KMS-11 (cell line): ENCODE measurements around the gene TULP4.

Experiments
- H2AFZ ChIP-seq: fragments of 200-600 bp; sonication (generic); 2 replicates; pipeline ENCODE4 v1.6.1; 2016; ENCODE audit warnings: antibody characterized with exemption, mixed run types, low read depth
- H3K27ac ChIP-seq: fragments of 200-600 bp; sonication (generic); 2 replicates; pipeline ENCODE4 v1.6.1; 2016; ENCODE audit warnings: mild to moderate bottlenecking, mixed run types
- H3K27me3 ChIP-seq: fragments of 200-600 bp; sonication (generic); 2 replicates; pipeline ENCODE4 v1.6.1; 2017; ENCODE audit warnings: mild to moderate bottlenecking, low read depth, mixed run types, moderate library complexity; ENCODE audit not compliant: insufficient read depth
- H3K36me3 ChIP-seq: fragments of 200-600 bp; sonication (generic); 2 replicates; pipeline ENCODE4 v1.6.1; 2017; ENCODE audit warnings: mild to moderate bottlenecking, mixed run types; ENCODE audit not compliant: insufficient read depth
- H3K4me1 ChIP-seq: fragments of 200-600 bp; sonication (generic); 2 replicates; pipeline ENCODE4 v1.6.1; 2016; ENCODE audit warnings: mild to moderate bottlenecking, low read depth, mixed run types; ENCODE audit not compliant: poor library complexity, severe bottlenecking
- H3K4me2 ChIP-seq: fragments of 200-600 bp; sonication (generic); 2 replicates; pipeline ENCODE4 v1.7.0; 2016; ENCODE audit warnings: mild to moderate bottlenecking, mixed run types
- H3K4me3 ChIP-seq: fragments of 200-600 bp; sonication (generic); IDR thresholded peaks from 2 replicates; pipeline ENCODE4 v1.6.1; 2017; ENCODE audit warnings: low read depth, low read length, mixed read lengths; ENCODE audit not compliant: insufficient read depth
- H3K79me2 ChIP-seq: fragments of 200-600 bp; sonication (generic); 2 replicates; pipeline ENCODE4 v1.6.1; 2016; ENCODE audit warnings: low read depth, mixed run types; ENCODE audit not compliant: insufficient read depth
- H3K9ac ChIP-seq: fragments of 200-600 bp; sonication (generic); 2 replicates; pipeline ENCODE4 v1.6.1; 2016; ENCODE audit warnings: mild to moderate bottlenecking, mixed run types
- H4K20me1 ChIP-seq: fragments of 200-600 bp; sonication (generic); 2 replicates; pipeline ENCODE4 v1.6.1; 2016; ENCODE audit warnings: mild to moderate bottlenecking, mixed run types; ENCODE audit not compliant: insufficient read depth
- TF ChIP-seq, protein P1 (sequence below): fragments of 200-600 bp; sonication (generic); conservative IDR thresholded peaks from 2 replicates; pipeline ENCODE4 v1.6.1; 2017; ENCODE audit warnings: low read depth, mild to moderate bottlenecking, antibody characterized with exemption, low read length, moderate library complexity, mixed read lengths

Gene TULP4

GRCh38 chr6:158505194-158505593, 192.9 kb downstream of the TULP4 start:
- Histone ChIP-seq H3K9ac (no peak overlapping the region), H2AFZ (no peak overlapping the region), H3K4me2 (no peak overlapping the region), H3K36me3 (no peaks in the 10 kb centered on the region), H3K4me3 (no peak overlapping the region), H3K27ac (no peak overlapping the region), H3K79me2 (no peaks in the 10 kb centered on the region), H4K20me1 (no peaks in the 10 kb centered on the region), H3K27me3 (no peaks in the 10 kb centered on the region), H3K4me1 (no peaks in the 10 kb centered on the region)
- TF ChIP-seq, protein P1, sequence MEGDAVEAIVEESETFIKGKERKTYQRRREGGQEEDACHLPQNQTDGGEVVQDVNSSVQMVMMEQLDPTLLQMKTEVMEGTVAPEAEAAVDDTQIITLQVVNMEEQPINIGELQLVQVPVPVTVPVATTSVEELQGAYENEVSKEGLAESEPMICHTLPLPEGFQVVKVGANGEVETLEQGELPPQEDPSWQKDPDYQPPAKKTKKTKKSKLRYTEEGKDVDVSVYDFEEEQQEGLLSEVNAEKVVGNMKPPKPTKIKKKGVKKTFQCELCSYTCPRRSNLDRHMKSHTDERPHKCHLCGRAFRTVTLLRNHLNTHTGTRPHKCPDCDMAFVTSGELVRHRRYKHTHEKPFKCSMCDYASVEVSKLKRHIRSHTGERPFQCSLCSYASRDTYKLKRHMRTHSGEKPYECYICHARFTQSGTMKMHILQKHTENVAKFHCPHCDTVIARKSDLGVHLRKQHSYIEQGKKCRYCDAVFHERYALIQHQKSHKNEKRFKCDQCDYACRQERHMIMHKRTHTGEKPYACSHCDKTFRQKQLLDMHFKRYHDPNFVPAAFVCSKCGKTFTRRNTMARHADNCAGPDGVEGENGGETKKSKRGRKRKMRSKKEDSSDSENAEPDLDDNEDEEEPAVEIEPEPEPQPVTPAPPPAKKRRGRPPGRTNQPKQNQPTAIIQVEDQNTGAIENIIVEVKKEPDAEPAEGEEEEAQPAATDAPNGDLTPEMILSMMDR = no peak

- H3K27ac ChIP-seq = no peak overlapping the region
- H3K4me1 ChIP-seq = no peaks in the 10 kb centered on the region
- H3K4me2 ChIP-seq = no peak overlapping the region
- TF ChIP-seq, protein P1 = no peak
- no peaks in the 10 kb centered on the region for H3K27me3 ChIP-seq
- H2AFZ ChIP-seq = no peak overlapping the region
- no peak overlapping the region for H3K9ac ChIP-seq
- H3K36me3 ChIP-seq = no peaks in the 10 kb centered on the region
- no peaks in the 10 kb centered on the region for H3K79me2 ChIP-seq
- H4K20me1 ChIP-seq = no peaks in the 10 kb centered on the region
- no peak overlapping the region for H3K4me3 ChIP-seq
Observed at GRCh38 chr6:158506601-158507000, 194.3 kb downstream of the TULP4 start.

DNA sequence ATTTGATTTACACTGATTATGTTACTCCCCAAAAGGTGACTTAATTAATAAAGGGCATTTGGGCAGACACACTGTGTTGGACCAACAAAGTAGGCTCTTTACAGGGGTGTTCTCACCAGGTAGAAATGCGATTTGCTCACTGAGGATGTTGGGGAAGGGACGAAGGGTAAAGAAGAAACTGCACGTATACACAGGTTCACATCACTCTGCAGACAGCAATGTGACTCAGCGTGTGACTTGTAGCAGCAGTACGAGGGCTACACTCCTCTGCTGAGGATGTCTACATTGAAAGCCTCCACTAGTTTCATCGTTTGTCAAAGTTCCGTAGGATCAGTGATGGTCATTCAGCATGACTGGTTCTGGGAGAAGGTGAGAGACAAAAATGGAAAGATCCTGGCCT, 194.9 kb downstream of the TULP4 start:
- H3K27me3 ChIP-seq = no peaks in the 10 kb centered on the region
- no peak overlapping the region for H3K4me2 ChIP-seq
- no peak overlapping the region for H3K9ac ChIP-seq
- H3K79me2 ChIP-seq = no peaks in the 10 kb centered on the region
- no peaks in the 10 kb centered on the region for H3K36me3 ChIP-seq
- H3K4me1 ChIP-seq = no peaks in the 10 kb centered on the region
- TF ChIP-seq, protein P1 = no peak
- no peak overlapping the region for H3K4me3 ChIP-seq
- H4K20me1 ChIP-seq = no peaks in the 10 kb centered on the region
- no peak overlapping the region for H3K27ac ChIP-seq
- H2AFZ ChIP-seq = no peak overlapping the region

- H3K27ac ChIP-seq = no peak overlapping the region
- no peak overlapping the region for H3K4me2 ChIP-seq
- H3K4me1 ChIP-seq = no peaks in the 10 kb centered on the region
- H3K27me3 ChIP-seq = no peaks in the 10 kb centered on the region
- H3K36me3 ChIP-seq = no peaks in the 10 kb centered on the region
- H3K79me2 ChIP-seq = no peaks in the 10 kb centered on the region
- TF ChIP-seq, protein P1 = no peak
- H3K9ac ChIP-seq = no peak overlapping the region
- no peak overlapping the region for H2AFZ ChIP-seq
- H3K4me3 ChIP-seq = no peak overlapping the region
- no peaks in the 10 kb centered on the region for H4K20me1 ChIP-seq
Observed at GRCh38 chr6:158508450-158508849, 196.2 kb downstream of the TULP4 start.

- H3K4me2 ChIP-seq = no peak overlapping the region
- no peaks in the 10 kb centered on the region for H3K27me3 ChIP-seq
- no peaks in the 10 kb centered on the region for H3K79me2 ChIP-seq
- H3K27ac ChIP-seq = no peak overlapping the region
- no peak overlapping the region for H2AFZ ChIP-seq
- H3K36me3 ChIP-seq = no peaks in the 10 kb centered on the region
- H4K20me1 ChIP-seq = no peaks in the 10 kb centered on the region
- no peak overlapping the region for H3K4me3 ChIP-seq
- no peak overlapping the region for H3K9ac ChIP-seq
- H3K4me1 ChIP-seq = no peaks in the 10 kb centered on the region
- TF ChIP-seq, protein P1 = no peak
Observed at GRCh38 chr6:158509465-158509864, 197.2 kb downstream of the TULP4 start.
